Glutamatergic neuron (in vitro differentiated cells): ENCODE results near the gene PRMT3. TPM values are rescaled to one million over a fixed set of nuclear protein-coding genes. Genes with fewer than 3 reads are reported as not detected.

Experiments
- DNase-seq: peaks from one replicate; pipeline ENCODE4 v3.0.0; 2022
- H3K27ac Mint-ChIP-seq: one replicate; pipeline ENCODE4 v1.8.0; 2020; ENCODE audit warnings: mild to moderate bottlenecking, mixed read lengths, inconsistent platforms; ENCODE audit not compliant: unreplicated experiment
- H3K27me3 Mint-ChIP-seq: one replicate; pipeline ENCODE4 v1.8.0; 2020; ENCODE audit warnings: mild to moderate bottlenecking, moderate library complexity, mixed read lengths, inconsistent platforms; ENCODE audit not compliant: unreplicated experiment
- H3K36me3 Mint-ChIP-seq: one replicate; pipeline ENCODE4 v1.8.0; 2020; ENCODE audit warnings: mild to moderate bottlenecking, mixed read lengths, inconsistent platforms; ENCODE audit not compliant: unreplicated experiment
- H3K4me1 Mint-ChIP-seq: one replicate; pipeline ENCODE4 v1.8.0; 2020; ENCODE audit warnings: mild to moderate bottlenecking, low read depth, mixed read lengths, inconsistent platforms; ENCODE audit not compliant: unreplicated experiment
- H3K4me3 Mint-ChIP-seq: one replicate; pipeline ENCODE4 v1.8.0; 2020; ENCODE audit warnings: mild to moderate bottlenecking, mixed read lengths, inconsistent platforms; ENCODE audit not compliant: unreplicated experiment
- H3K9me3 Mint-ChIP-seq: one replicate; pipeline ENCODE4 v1.8.0; 2020; ENCODE audit warnings: mild to moderate bottlenecking, moderate library complexity, mixed read lengths, inconsistent platforms; ENCODE audit not compliant: unreplicated experiment
- CTCF ChIP-seq: fragments of 200-600 bp; sonication (generic); IDR thresholded peaks from one replicate; pipeline ENCODE4 v1.5.0; 2021; ENCODE audit not compliant: partially characterized antibody, unreplicated experiment
- total RNA-seq: library from RNA; stranded (reverse); fragmentation: NEBNext Ultra II Directional; extraction: Animal tissue kit (Norgen Biotek cat#: 25700); gene quantifications from one replicate; pipeline ENCODE4 v1.2.1, GENCODE V29; 2021; ENCODE audit not compliant: unreplicated experiment

PRMT3 gene
- total RNA-seq, 1 donor from 2014 or later, result 11.2 TPM

- no peaks in the 10 kb centered on the region for H3K36me3 Mint-ChIP-seq
- no peaks in the 10 kb centered on the region for H3K9me3 Mint-ChIP-seq
- H3K4me1 Mint-ChIP-seq, result no peaks in the 10 kb centered on the region
- DNase-seq, result no peak
- H3K4me3 Mint-ChIP-seq, result no peak overlapping the region
- H3K27me3 Mint-ChIP-seq, result no peaks in the 10 kb centered on the region
- H3K27ac Mint-ChIP-seq, result no peak overlapping the region
- no peak for TF ChIP-seq CTCF
Observed at GRCh38 chr11:20417771-20418170, 30.3 kb downstream of the PRMT3 start.

DNA sequence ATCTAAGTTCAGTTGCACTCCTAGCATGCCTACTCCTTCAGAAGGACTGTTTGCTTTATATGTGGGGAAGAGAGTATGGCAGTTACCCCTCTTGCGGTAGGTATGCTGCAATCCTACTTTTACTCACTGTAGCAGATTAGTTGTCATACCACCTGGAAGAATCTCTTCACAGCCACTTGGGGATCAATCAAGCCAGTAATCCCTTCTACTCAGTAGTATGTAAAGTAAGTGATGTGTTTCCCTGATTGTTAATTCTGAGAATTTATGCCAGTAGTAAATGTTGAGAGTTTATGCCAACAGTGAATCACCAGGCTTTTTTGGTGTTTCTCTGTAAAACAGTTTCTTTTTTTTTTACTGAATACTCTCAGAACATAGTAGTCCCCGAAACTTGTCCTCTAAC lies 34.4 kb downstream of the PRMT3 start:
- H3K4me1 Mint-ChIP-seq, result no peaks in the 10 kb centered on the region
- no peak for TF ChIP-seq CTCF
- no peaks in the 10 kb centered on the region for H3K9me3 Mint-ChIP-seq
- no peak overlapping the region for H3K27ac Mint-ChIP-seq
- no peaks in the 10 kb centered on the region for H3K27me3 Mint-ChIP-seq
- no peak overlapping the region for H3K4me3 Mint-ChIP-seq
- DNase-seq, result no peak
- no peaks in the 10 kb centered on the region for H3K36me3 Mint-ChIP-seq

DNA sequence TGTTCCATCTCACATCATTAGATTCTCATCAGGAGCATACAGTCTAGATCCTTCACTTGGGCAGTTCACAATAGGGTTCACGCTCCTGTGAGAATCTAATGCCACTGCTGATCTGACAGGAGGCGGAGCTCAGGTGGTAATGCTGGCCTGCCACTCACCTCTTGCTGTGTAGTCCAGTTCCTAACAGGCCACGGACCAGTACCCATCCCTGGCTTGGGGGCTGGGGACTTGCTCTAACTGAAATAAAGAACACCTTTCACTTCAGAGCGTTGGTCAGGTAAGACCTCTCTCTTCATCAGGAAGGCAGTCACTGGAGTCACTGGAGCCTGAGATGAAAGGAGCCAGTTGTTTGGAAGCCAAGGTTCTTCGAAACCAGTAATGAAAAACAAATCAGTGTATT lies 41.7 kb downstream of the PRMT3 start:
- no peak for TF ChIP-seq CTCF
- Mint-ChIP-seq H3K4me1 (no peaks in the 10 kb centered on the region), H3K4me3 (no peak overlapping the region), H3K27me3 (peaks cover 1% of the 10 kb centered on the region), H3K9me3 (no peaks in the 10 kb centered on the region), H3K27ac (no peak overlapping the region), H3K36me3 (no peaks in the 10 kb centered on the region)
- no peak for DNase-seq

- Mint-ChIP-seq H3K27ac (no peak overlapping the region), H3K27me3 (peaks cover 1% of the 10 kb centered on the region), H3K9me3 (no peaks in the 10 kb centered on the region), H3K36me3 (no peaks in the 10 kb centered on the region), H3K4me3 (no peak overlapping the region), H3K4me1 (no peaks in the 10 kb centered on the region)
- no peak for DNase-seq
- peak; percentile 14 for TF ChIP-seq CTCF
Observed at GRCh38 chr11:20438637-20439036, 51.1 kb downstream of the PRMT3 start.

- H3K4me3 Mint-ChIP-seq, result no peak overlapping the region
- no peak for DNase-seq
Observed at GRCh38 chr11:20443596-20443995, 56.1 kb downstream of the PRMT3 start.

More at GRCh38 chr11:20443596-20443995, 56.1 kb downstream of the PRMT3 start:
- Mint-ChIP-seq H3K4me1 (no peaks in the 10 kb centered on the region), H3K27me3 (no peaks in the 10 kb centered on the region), H3K36me3 (no peaks in the 10 kb centered on the region), H3K27ac (no peak overlapping the region), H3K9me3 (no peaks in the 10 kb centered on the region)
- no peak for TF ChIP-seq CTCF
